DND-41 (cell line): ENCODE data around the gene PACS2.

Source experiments
- ATAC-seq: fragments of 200-7000 bp; cut with Tn5 transposase; 3 replicates; pipeline ENCODE4 v1.9.1; 2021; ENCODE audit warnings: low read depth; ENCODE audit not compliant: insufficient read depth
- DNase-seq: peaks from one replicate; pipeline ENCODE4 v3.0.0-alpha.2; 2020
- H2AFZ ChIP-seq: 2 replicates; pipeline ENCODE4 v1.6.0; 2012; ENCODE audit warnings: low read depth, low read length
- H3K27ac ChIP-seq: 2 replicates; pipeline ENCODE4 v1.5.1; 2012; ENCODE audit warnings: low read length, inconsistent platforms
- H3K27me3 ChIP-seq: fragments of 200-600 bp; sonication (generic); 2 replicates; pipeline ENCODE4 v1.6.0; 2012; ENCODE audit warnings: low read length, mild to moderate bottlenecking, inconsistent platforms; ENCODE audit not compliant: insufficient read depth, poor library complexity
- H3K36me3 ChIP-seq: 2 replicates; pipeline ENCODE4 v1.5.1; 2012; ENCODE audit warnings: low read length, inconsistent platforms; ENCODE audit not compliant: insufficient read depth
- H3K4me1 ChIP-seq: 2 replicates; pipeline ENCODE4 v1.5.1; 2012; ENCODE audit warnings: mild to moderate bottlenecking, low read length; ENCODE audit not compliant: insufficient read depth
- H3K4me2 ChIP-seq: 2 replicates; pipeline ENCODE4 v1.6.0; 2012; ENCODE audit warnings: mild to moderate bottlenecking, moderate library complexity, low read length, inconsistent platforms; ENCODE audit not compliant: insufficient read depth
- H3K4me3 ChIP-seq, 2 experiments: fragments of 200-600 bp in 1 of 2; shearing (Covaris generic) in 1 of 2; 2 replicates each; pipeline ENCODE4 v1.5.1; 2012 to 2016; ENCODE audit warnings: inconsistent platforms in 2 of 2, low read length in 2 of 2, mild to moderate bottlenecking in 2 of 2, low read depth in 1 of 2, moderate library complexity in 1 of 2
- H3K79me2 ChIP-seq: 2 replicates; pipeline ENCODE4 v1.6.0; 2012; ENCODE audit warnings: low read length, inconsistent platforms; ENCODE audit not compliant: insufficient read depth
- H3K9ac ChIP-seq: 2 replicates; pipeline ENCODE4 v1.6.0; 2012; ENCODE audit warnings: low read depth, mild to moderate bottlenecking, inconsistent platforms, low read length, moderate library complexity
- H3K9me3 ChIP-seq: 2 replicates; pipeline ENCODE4 v1.5.1; 2012; ENCODE audit warnings: low read length, moderate library complexity, mild to moderate bottlenecking, inconsistent platforms; ENCODE audit not compliant: insufficient read depth, severe bottlenecking
- H4K20me1 ChIP-seq: 2 replicates; pipeline ENCODE4 v1.6.0; 2012; ENCODE audit warnings: low read length; ENCODE audit not compliant: insufficient read depth
- CTCF ChIP-seq: IDR thresholded peaks from 2 replicates; pipeline ENCODE4 v1.5.1; 2012; ENCODE audit warnings: borderline replicate concordance, low read length, moderate library complexity, mild to moderate bottlenecking; ENCODE audit not compliant: poor library complexity, severe bottlenecking; ENCODE audit errors: extremely low read depth
- EZH2 ChIP-seq: IDR thresholded peaks from 3 replicates; pipeline ENCODE4 v1.6.1; 2012; ENCODE audit warnings: borderline replicate concordance, low read depth, mild to moderate bottlenecking, moderate library complexity, low read length, inconsistent platforms; ENCODE audit not compliant: severe bottlenecking

PACS2 gene

GRCh38 chr14:105379946-105380345, 65.4 kb downstream of the PACS2 start:
- H2AFZ ChIP-seq: no peak overlapping the region
- peaks cover 34% of the 10 kb centered on the region for H3K36me3 ChIP-seq
- H3K79me2 ChIP-seq: no peaks in the 10 kb centered on the region
- no peaks in the 10 kb centered on the region for H3K27me3 ChIP-seq
- no peak for TF ChIP-seq EZH2
- no peak for TF ChIP-seq CTCF
- H3K27ac ChIP-seq: no peak overlapping the region
- no peak for ATAC-seq
- no peak overlapping the region for H3K9ac ChIP-seq
- H4K20me1 ChIP-seq: peaks cover 8% of the 10 kb centered on the region; the same call in 1 of the 2 replicates
- H3K4me1 ChIP-seq: no peaks in the 10 kb centered on the region
- no peak overlapping the region for H3K4me2 ChIP-seq
- DNase-seq: no peak
- no peak overlapping the region for H3K4me3 ChIP-seq
- no peaks in the 10 kb centered on the region for H3K9me3 ChIP-seq

- no peaks in the 10 kb centered on the region for H3K4me1 ChIP-seq
- H2AFZ ChIP-seq: no peak overlapping the region
- TF ChIP-seq EZH2 (no peak), CTCF (no peak)
- H3K36me3 ChIP-seq: peaks cover 39% of the 10 kb centered on the region
- ATAC-seq (no peak), DNase-seq (no peak)
- H3K9ac ChIP-seq: no peak overlapping the region
- no peak overlapping the region for H3K4me3 ChIP-seq
- no peak overlapping the region for H3K27ac ChIP-seq
- H4K20me1 ChIP-seq: peaks cover 8% of the 10 kb centered on the region; the same call in 1 of the 2 replicates
- H3K79me2 ChIP-seq: no peaks in the 10 kb centered on the region
- H3K9me3 ChIP-seq: no peaks in the 10 kb centered on the region
- no peak overlapping the region for H3K4me2 ChIP-seq
- H3K27me3 ChIP-seq: no peaks in the 10 kb centered on the region
Observed at GRCh38 chr14:105380756-105381155, 66.2 kb downstream of the PACS2 start.

- no peak for DNase-seq
- ATAC-seq: no peak
- Histone ChIP-seq H3K36me3 (peaks cover 39% of the 10 kb centered on the region), H3K4me2 (no peak overlapping the region), H3K4me3 (no peak overlapping the region), H3K79me2 (no peaks in the 10 kb centered on the region), H3K4me1 (no peaks in the 10 kb centered on the region), H4K20me1 (peaks cover 8% of the 10 kb centered on the region; the same call in 1 of the 2 replicates), H3K27me3 (no peaks in the 10 kb centered on the region), H3K9ac (no peak overlapping the region), H3K27ac (no peak overlapping the region), H3K9me3 (no peaks in the 10 kb centered on the region), H2AFZ (no peak overlapping the region)
- no peak for TF ChIP-seq CTCF
- no peak for TF ChIP-seq EZH2
Observed at GRCh38 chr14:105381446-105382342, 67.1 kb downstream of the PACS2 start.
